ENCODE measurements around the gene LRP8.

- TF ChIP-seq CTCF (conservative IDR thresholded peaks at IDR 0.05; ENCODE audit: low read depth, low read length) (no peak), RAD21 (IDR thresholded peaks at IDR 0.05; ENCODE audit: low read length) (no peak), RCOR1 (IDR thresholded peaks at IDR 0.05; ENCODE audit: insufficient replicate concordance, low read length) (no peak)
These were observed 43.4 kb downstream of the LRP8 start for GRCh38 chr1:53284224-53285020.

Data from IMR-90 (cell line).